ENCODE data around the gene DPH1. TPM values are rescaled to one million over a fixed set of nuclear protein-coding genes. Genes with fewer than 3 reads are reported as not detected.
A peak's percentile ranks its signal among the peaks of the same experiment; 100 is the strongest.

Gene DPH1
- total RNA-seq, 1 donor from 2014 or later: 9.9 TPM

DNA sequence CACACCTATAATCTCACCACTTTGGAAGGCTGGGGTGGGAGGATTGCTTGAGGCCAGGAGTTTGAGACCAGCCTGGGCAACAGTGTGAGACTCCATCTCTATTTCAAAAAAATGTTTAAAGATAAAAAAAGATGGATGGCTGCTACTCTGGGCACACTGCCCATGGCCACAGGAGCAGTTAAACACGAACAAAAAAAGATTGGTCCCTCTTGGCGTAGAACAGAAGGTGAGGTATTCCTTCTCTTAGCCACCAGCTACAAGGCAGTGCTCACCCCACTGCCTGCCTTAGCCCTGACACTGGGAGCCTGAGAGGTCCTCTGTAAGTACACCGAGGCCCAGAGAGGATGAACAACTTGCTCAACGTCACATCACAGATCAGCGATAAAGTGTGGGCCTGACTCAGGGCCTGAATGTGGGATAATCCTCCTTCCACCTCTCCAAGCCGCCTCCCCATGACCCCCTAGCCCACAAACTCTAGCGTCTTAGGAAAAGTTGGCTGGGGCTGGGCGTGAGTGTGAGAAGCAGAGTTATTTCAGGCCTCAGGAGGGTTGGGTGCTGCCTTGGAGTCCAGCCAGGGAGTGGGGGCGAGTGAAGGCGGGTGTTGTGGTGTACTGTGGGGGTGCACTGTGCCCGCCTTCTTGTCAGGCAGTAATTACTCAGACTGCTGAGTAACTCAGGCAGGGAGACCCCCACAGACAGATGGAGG is 2.3 kb upstream of the DPH1 start:
- no peak for DNase-seq (ENCODE audit: low read depth in 2 of 2)

DNA sequence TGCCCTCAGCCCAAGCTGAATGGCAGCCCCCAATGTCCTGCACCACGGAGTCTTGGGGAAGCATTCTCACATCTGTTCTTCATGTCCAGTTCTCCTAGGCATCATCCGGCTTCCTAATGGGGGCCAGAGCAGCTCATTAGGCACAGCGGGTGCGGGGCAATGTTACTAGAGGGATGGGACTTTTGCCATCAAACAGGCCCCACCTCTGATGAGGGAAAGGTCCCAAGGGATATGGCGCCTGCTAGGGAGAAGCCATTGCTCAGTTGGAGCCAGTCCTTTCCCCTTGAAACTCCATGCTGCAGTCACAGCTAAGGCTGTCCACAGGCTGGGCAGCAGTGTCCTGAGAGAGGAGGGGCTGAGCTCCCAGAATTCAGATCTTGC is 1.7 kb upstream of the DPH1 start:
- DNase-seq (ENCODE audit: low read depth in 2 of 2): no peak

DNA sequence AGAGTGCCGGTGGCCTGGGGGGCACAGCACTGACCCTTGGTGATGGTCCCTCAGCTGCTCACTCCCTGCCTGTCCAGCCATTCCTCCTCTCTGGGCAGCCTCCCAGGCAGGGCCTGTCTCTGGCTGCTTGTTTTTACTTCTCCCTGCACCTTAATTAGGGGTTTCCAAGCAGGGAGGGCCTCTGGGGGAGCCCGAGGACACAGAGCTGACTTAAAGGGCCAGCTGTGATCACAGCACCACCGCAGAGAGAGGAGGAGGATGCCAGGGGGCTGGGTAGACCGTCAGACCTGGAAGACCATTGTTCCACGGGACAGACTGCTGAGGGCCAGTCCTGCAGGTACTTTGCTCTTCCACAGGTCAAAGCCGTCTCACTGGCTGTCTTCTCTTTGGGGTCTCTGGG is 1.2 kb upstream of the DPH1 start:
- no peak for DNase-seq (ENCODE audit: low read depth in 2 of 2)

DNA sequence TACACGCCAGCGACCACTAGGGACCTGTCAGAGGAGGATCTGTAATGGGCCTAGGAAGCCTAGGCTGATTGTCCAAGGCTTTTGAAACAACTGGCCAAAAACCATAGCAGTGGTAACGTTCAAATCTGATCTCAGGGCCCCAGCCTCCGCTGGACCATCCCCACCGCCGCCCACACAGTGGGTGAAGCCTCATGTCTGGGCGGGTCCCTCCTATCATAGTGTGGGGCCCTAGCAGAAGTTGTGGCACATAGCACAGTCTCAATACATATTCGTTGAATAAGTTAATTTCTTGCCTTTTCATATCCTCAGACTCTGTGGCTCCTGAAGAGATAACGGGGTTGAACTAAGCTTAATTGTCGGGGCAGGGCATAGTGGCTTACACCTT is 818 bp downstream of the DPH1 start:
- no peak for DNase-seq (ENCODE audit: low read depth in 2 of 2)

DNA sequence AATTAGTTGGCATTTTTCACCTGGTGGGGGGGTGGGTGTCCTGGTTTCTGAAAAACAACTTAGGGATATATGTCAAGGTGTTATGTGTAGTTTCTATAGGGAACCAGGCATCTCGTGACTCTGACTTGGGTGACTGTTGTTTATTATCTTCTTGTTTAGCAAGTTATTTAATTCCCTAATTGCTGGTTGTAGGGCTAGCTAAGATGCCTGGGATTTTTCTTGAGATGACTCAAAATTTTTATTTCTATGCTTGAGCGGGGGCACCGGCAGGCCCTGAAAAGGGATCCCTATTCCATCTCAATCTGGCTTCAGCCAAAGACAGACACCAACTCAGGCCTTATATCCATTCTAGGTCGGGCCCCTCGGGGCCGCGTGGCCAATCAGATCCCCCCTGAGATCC is 3.2 kb downstream of the DPH1 start:
- DNase-seq (ENCODE audit: low read depth in 2 of 2): no peak

DNA sequence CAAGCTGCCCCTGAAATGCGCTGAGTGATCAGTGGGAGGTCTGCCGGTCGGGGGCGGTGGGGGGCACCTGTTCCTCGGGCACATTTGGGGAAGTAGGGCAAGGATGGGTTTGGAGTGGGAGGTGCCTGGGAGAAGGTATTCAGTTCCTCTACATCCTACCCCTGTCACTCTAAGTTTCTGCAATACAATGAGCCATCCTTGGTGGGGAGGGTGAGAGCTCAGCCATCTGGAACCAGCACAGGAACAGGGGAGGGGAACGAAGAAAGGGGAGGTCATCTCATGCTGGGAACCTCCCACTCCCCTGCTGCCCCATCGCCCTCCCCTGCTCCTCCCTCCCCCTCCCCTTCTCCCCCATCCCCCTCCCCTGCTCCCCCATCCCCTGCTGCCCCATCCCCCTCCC is 4.2 kb downstream of the DPH1 start:
- DNase-seq (ENCODE audit: low read depth in 2 of 2): no peak

DNA sequence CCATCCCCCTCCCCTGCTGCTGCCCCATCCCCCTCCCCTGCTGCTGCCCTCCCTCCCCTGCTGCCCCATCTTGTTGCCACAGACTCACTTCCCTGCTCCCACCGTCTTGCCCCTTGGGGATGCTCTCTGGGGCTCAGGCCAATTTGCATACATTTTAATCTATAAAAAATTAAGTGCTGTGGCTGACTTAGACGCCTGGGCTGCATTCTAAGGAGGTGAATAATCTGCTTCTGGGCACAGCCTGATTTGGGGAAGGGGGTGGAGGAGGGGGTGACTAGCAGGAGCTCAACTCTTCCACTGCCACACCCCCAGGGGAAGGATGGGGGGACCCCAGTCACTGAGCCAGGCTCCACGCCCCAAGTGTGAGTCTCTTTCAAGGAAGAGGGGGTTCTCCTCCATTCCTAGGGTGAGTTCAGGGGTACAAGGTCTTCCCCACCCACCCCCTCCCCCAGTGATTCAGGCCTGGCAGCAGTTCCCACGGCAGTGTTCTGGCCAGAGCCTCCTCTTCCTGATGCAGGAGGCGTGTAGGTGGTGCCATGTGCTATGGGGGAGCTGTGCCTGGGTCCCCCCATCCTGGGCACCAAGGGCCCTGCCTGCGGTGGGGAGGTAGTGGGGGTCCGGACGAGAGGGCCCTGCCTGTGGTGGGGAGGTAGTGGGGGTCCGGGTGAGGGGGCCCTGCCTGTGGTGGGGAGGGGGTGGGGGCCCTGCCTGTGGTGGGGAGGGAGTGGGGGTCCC is 5.0 kb downstream of the DPH1 start:
- no peak for DNase-seq (ENCODE audit: low read depth in 2 of 2)

DNA sequence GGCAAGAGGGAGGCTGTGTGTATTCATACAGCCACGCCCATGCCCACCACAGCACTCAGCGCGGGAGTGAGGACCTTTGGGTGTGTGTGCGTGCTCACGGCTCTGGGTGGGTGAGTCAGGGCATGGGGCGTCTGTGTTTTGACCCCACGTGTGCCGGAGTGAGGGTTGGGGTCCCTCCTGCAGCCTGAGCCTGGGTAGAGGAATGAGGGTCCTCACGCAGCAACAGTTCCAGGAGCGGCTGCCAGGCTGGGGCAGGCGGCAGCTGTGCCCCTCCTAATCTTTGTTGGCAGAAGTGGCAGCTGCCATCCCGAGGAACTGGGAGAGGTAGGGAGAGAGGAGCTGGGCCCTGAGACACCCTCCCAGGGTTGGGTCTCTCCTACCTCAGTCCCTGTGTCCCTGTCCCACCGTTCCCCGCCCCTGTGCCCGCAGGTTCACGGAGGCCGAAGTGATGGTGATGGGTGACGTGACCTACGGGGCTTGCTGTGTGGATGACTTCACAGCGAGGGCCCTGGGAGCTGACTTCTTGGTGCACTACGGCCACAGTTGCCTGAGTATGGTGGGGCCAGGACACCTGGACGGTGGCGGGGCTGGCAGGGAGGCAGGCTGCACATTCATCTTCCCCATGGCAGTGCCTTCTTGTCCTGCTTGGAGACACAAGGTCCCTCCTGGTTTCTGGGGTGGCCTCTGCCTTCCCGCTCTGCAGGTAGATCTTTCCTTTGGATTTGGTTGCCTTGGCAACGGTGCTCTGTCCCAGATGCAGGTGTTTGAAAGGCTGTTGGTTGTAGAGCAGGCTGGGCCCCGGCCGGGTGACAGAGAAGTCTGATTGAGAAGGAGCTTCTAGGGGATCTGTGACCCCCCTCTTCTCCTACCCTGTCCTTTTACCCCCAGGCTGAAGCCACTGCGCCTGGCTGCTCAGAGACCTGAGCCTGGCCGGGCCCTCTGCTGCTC is 5.9 kb downstream of the DPH1 start:
- DNase-seq (ENCODE audit: low read depth in 2 of 2): no peak

DNA sequence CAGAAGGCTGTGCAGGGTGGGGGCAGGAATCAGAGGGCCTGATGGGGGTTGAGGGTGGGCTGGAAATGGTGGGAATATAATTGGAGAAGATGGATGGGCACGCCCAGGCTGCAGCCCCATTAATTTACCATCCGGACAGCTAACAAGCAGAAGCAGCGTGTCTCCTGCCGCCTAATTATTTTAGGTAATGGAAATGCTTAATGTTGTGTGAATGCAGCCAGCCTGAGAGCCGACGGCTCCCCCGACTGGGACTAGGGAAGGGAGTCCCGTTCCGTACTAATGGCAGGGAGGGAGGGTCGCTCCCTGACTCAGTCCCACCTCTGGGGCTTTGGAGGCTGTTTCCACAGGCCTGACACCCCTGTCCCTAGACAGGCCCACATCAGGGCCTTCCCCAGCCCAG is 7.2 kb downstream of the DPH1 start:
- DNase-seq (ENCODE audit: low read depth in 2 of 2): no peak

DNA sequence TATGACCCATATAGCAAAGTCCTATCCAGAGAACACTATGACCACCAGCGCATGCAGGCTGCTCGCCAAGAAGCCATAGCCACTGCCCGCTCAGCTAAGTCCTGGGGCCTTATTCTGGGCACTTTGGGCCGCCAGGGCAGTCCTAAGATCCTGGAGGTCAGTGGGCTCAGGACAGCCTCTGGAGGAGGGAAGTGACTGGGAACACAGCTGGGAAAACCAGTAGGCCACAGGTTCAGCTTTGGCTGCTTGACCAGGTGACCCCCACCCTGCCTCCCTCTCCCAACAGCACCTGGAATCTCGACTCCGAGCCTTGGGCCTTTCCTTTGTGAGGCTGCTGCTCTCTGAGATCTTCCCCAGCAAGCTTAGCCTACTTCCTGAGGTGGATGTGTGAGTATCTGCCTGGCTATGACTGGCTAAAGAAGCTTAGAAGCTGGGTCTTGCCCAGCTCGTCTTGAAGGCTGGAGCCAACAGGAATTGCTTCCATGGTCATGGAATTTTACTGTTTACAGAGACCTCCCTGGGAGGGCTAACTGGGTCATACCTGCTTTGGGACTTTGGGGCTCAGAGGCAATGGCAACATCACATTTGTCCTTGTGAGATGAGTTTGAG is 10.4 kb downstream of the DPH1 start:
- no peak for DNase-seq (ENCODE audit: low read depth in 2 of 2)

DNA sequence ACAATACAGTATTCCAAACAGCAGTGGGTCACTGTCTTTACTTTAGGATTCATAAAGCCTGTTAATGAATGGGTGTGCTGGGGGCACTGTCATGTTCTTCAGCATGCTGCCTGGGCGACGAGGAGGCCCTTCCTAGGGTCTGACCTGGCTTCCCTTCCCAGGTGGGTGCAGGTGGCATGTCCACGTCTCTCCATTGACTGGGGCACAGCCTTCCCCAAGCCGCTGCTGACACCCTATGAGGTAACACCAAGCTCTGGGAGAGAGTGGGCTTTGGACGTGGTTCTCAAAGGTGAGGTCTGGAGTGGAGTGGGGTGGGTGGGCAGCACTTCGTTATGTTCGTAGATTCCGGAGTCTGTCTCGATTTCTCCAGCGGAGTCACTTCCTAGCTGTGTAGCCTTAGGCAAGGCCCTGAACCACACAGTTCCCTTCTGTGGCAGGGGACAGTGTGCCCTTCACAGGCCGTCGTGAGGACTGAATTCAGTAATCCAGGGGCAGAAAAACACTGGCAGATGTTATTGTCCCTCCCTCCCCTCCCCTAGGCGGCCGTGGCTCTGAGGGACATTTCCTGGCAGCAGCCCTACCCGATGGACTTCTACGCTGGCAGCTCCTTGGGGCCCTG is 11.1 kb downstream of the DPH1 start:
- no peak for DNase-seq (ENCODE audit: low read depth in 2 of 2)

DNA sequence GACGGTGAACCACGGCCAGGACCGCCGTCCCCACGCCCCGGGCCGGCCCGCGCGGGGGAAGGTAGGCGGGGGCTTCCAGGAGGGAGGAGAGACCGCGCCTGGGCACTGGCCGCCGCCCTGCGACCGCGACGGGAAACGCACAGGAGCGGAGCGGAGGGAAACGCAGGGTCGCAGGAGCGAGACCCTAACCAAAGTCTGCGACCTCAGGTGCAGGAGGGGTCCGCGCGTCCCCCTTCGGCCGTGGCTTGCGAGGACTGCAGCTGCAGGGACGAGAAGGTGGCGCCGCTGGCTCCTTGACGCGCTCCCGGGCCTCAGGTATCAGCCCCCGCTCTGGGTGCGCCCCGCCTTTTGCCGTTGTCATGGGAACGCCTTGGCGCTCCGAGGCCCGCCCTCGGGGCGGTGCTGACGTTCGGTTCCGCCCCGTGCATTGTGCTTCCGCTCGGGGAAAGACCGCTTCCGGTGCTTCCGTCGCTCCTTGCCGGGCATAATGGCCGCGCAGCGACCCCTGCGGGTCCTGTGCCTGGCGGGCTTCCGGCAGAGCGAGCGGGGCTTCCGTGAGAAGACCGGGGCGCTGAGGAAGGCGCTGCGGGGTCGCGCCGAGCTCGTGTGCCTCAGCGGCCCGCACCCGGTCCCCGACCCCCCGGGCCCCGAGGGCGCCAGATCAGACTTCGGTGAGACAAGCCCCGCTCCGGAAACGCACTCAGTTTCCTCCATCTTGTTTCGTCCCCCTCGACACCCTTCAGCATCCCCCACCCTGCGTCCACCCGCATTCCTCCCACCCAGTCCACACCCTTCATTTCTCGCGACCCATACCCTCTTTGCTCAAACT is 11.8 kb downstream of the DPH1 start, which contains the start of gene OVCA2:
Gene OVCA2, plus strand, starts transcription at position 462 of the 829 bp plus-strand sequence. Its CDS starts 26 bp downstream, at position 488.
- peak; percentile 90 to 92 for DNase-seq (ENCODE audit: low read depth in 2 of 2)

DNA sequence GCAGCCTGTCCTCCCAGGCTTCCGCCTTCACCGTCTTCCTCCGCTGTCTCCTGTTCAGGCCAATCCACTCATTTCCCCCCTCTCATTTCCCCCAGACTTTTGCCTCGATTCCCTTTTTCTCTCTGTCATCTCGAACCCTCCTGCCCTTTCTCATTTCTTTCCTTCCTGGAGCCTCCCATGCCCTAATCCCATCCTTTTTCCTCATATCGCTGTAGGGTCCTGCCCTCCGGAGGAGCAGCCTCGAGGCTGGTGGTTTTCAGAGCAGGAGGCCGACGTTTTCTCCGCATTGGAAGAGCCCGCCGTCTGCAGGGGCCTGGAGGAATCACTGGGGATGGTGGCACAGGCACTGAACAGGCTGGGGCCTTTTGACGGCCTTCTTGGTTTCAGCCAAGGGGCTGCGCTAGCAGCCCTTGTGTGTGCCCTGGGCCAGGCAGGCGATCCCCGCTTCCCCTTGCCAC is 12.5 kb downstream of the DPH1 start:
- peak in 1 of 2 donors; percentile 57 for DNase-seq (ENCODE audit: low read depth in 2 of 2)

DNA sequence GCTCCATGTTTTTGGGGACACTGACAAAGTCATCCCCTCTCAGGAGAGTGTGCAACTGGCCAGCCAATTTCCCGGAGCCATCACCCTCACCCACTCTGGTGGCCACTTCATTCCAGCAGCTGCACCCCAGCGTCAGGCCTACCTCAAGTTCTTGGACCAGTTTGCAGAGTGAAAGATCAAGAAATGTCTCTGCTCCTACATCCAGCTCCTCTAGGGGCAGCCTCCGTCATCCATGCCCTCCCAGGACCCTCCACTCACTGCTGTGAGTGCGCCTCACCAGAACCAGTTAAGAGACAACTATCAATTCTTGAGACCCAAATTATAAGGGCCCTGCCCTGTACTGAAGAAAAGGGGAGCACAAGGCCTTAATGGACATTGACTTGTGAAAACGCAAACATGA is 13.0 kb downstream of the DPH1 start:
- no peak for DNase-seq (ENCODE audit: low read depth in 2 of 2)

DNA sequence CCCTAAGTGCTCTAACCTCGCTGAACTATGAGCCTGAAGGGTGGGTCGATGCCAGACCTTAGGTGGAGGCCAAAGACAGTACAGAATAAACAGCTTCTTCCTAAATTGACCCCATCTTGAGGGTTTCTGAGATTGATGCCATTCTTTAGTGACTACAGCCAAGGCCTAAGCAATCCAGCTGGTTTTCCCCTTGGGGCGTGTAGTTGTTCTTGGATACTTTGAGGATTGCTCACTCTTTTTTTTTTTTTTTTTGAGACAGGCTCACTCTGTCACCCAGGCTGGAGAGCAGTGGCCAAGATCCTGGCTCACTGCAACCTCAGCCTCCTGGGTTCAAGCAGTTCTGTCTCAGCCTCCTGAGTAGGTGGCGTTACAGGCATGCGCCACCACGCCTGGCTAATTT is 13.8 kb downstream of the DPH1 start:
- no peak for DNase-seq (ENCODE audit: low read depth in 2 of 2)

DNA sequence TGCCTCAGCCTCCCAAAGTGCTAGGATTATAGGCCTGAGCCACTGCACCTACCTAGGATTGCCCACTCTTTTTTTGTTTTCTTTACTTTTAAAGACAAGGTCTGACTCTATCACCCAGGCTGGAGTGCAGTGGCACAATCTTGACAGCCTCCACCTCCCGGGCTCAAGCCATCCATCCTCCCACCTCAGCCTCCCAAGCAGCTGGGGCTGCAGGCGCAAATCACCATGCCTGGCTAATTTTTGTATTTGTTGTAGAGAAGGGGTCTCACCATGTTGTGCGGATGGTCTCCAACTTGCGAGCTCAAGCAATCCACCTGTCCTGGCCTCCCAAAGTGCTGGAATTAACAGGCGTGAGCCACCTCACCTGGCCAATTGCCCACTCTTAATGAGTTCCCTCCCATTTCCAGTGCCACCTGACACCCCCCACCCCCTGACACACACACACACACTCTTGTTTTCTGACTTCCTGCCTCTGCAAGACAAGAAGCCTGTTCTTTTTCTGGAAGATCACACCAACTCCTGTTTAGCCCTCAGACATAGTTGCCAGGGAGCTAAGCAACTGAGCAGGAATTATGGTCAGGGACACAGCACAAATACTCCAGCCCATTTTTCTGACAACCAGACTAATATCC is 14.4 kb downstream of the DPH1 start:
- no peak for DNase-seq (ENCODE audit: low read depth in 2 of 2)

DNA sequence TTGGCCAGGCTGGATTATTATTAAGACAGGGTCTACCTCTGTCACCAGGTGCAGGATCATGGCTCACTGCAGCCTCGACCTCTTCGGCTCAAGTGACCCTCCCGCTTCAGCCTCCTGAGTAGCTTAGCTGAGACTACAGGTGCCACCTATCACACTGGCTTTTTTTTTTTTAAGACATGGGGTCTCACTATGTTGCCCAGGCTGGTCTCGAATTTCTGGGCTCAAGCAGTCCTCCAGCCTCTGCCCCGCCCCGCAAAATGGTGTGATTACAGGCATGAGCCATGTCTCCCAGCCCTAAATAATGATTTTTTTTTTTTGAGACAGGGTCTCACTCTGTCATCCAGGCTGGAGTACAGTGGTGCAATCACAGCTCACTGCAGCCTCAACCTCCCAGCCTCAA is 17.6 kb downstream of the DPH1 start:
- DNase-seq (ENCODE audit: low read depth in 2 of 2): no peak

DNA sequence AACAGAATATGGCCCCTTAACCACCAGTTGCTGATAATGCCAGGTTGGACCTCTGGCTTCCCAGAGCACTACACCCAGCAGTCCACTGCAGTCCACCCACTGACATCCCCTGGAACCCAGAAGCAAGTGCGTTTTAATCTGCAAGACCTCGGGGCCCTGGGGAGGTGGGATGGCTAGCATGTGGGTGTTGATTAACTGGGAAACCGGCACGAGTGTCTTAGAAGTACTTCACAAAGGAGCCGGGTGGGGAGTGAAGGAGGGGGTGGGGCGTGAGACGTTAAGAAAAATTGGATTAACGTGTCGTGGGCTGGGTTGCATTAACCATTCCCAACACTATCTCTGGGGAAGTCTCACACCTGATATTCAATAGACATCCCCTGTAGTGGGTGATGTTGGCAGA is 18.9 kb downstream of the DPH1 start:
- no peak for DNase-seq (ENCODE audit: low read depth in 2 of 2)

Measured in dermis microvascular lymphatic vessel endothelial cell (primary cell).